ENCODE data around the gene H1-8.

Gene H1-8

DNA sequence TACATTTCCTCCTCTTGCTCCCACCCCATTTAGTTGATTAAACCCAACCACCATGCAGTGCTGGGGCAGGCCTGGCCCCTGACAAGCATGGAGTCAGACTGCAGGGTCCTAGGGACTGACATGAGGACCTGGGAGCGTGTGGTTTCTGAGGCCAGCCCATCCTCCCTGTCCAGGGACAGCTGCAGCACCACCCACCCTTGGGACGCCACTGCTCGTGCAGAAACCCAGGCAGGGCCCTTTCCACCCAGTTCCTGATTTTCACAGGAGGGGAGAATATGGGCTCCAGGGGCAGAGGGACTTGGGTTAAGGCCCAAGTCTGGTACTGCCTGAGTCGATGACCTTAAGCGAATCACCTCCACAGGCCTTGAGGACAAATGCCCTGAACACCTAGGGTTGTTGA is 39.8 kb downstream of the H1-8 start:
- Histone ChIP-seq H3K4me1 (ENCODE audit: control insufficient read depth, insufficient read depth, low read length) (no peaks in the 10 kb centered on the region), H3K9me3 (ENCODE audit: control insufficient read depth, insufficient read depth, low read length) (no peaks in the 10 kb centered on the region), H3K36me3 (ENCODE audit: control insufficient read depth, insufficient read depth, low read length) (peaks cover 18% of the 10 kb centered on the region), H3K4me3 (ENCODE audit: low read depth, low read length) (no peak overlapping the region), H3K27me3 (ENCODE audit: control insufficient read depth, insufficient read depth, low read length) (no peaks in the 10 kb centered on the region), H3K9ac (ENCODE audit: low read depth, low read length) (no peak overlapping the region)

- no peaks in the 10 kb centered on the region for H3K4me1 ChIP-seq (ENCODE audit: control insufficient read depth, insufficient read depth, low read length)
- H3K36me3 ChIP-seq (ENCODE audit: control insufficient read depth, insufficient read depth, low read length): peaks cover 18% of the 10 kb centered on the region
- no peak overlapping the region for H3K4me3 ChIP-seq (ENCODE audit: low read depth, low read length)
- H3K9ac ChIP-seq (ENCODE audit: low read depth, low read length): no peak overlapping the region
- H3K9me3 ChIP-seq (ENCODE audit: control insufficient read depth, insufficient read depth, low read length): no peaks in the 10 kb centered on the region
- H3K27me3 ChIP-seq (ENCODE audit: control insufficient read depth, insufficient read depth, low read length): no peaks in the 10 kb centered on the region
Measured at GRCh38 chr3:129583289-129583688, 40.3 kb downstream of the H1-8 start.

DNA sequence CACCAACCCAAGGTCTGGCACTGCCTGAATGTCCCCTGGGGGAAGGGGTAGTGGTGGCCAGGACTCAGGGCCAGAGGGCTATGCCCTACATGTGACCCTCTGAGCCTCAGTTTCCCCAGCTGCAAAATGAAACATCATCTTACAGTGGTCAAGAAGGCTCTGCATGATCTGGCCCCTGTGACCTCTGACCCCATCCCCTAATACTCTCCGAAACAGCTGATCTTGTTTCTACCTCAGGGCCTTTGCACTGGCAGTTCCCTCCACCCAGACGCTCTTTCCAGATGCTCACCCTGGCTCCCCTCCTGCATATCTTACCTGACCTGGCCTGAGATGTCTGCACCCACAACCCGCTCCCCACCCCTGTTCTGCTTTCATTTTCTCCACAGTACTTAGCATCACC is 41.7 kb downstream of the H1-8 start:
- Histone ChIP-seq H3K4me3 (ENCODE audit: low read depth, low read length) (no peak overlapping the region), H3K36me3 (ENCODE audit: control insufficient read depth, insufficient read depth, low read length) (peaks cover 16% of the 10 kb centered on the region), H3K9me3 (ENCODE audit: control insufficient read depth, insufficient read depth, low read length) (no peaks in the 10 kb centered on the region), H3K9ac (ENCODE audit: low read depth, low read length) (no peak overlapping the region), H3K4me1 (ENCODE audit: control insufficient read depth, insufficient read depth, low read length) (no peaks in the 10 kb centered on the region), H3K27me3 (ENCODE audit: control insufficient read depth, insufficient read depth, low read length) (no peaks in the 10 kb centered on the region)

- no peak overlapping the region for H3K9ac ChIP-seq (ENCODE audit: low read depth, low read length)
- H3K27me3 ChIP-seq (ENCODE audit: control insufficient read depth, insufficient read depth, low read length): no peaks in the 10 kb centered on the region
- no peaks in the 10 kb centered on the region for H3K9me3 ChIP-seq (ENCODE audit: control insufficient read depth, insufficient read depth, low read length)
- no peaks in the 10 kb centered on the region for H3K4me1 ChIP-seq (ENCODE audit: control insufficient read depth, insufficient read depth, low read length)
- H3K4me3 ChIP-seq (ENCODE audit: low read depth, low read length): no peak overlapping the region
- H3K36me3 ChIP-seq (ENCODE audit: control insufficient read depth, insufficient read depth, low read length): peaks cover 13% of the 10 kb centered on the region
Measured at GRCh38 chr3:129585949-129586657, 43.1 kb downstream of the H1-8 start.

DNA sequence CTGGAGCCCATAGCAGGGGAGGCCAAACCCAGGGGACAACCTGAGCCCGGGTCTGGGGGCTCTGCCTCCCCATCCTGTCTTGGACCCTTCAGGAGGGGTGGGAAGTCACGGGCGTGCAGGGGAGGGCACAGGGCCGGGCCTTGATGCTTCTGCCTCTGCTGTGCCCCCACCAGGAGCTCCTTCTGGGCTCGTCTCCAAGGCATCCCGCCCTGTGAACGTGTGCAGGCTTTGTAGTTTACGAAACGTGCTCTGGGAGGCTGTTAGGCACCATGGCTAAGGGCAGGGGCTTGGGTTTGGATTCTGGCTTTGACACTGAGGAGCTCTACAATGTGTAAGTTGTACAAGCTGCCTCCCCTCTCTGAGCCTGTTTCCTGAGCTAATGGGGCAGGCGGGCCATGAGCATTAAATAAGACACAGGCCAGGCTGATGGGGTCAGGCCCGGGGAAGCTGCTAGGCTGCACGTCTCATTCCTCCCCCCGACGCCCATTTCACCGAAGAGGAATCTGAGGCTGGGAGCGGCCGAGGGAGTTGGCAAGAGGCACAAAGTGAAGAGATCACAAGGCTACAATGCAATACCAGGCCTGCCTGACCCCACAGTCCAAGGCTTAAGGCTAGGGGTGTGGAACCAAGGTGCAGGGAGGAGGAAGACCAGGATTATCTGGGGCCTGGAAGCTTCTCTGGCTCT is 43.9 kb downstream of the H1-8 start:
- peaks cover 13% of the 10 kb centered on the region for H3K36me3 ChIP-seq (ENCODE audit: control insufficient read depth, insufficient read depth, low read length)
- H3K4me3 ChIP-seq (ENCODE audit: low read depth, low read length): no peak overlapping the region
- H3K4me1 ChIP-seq (ENCODE audit: control insufficient read depth, insufficient read depth, low read length): peaks cover 4% of the 10 kb centered on the region
- no peak overlapping the region for H3K9ac ChIP-seq (ENCODE audit: low read depth, low read length)
- no peaks in the 10 kb centered on the region for H3K27me3 ChIP-seq (ENCODE audit: control insufficient read depth, insufficient read depth, low read length)
- H3K9me3 ChIP-seq (ENCODE audit: control insufficient read depth, insufficient read depth, low read length): no peaks in the 10 kb centered on the region

- no peaks in the 10 kb centered on the region for H3K9me3 ChIP-seq (ENCODE audit: control insufficient read depth, insufficient read depth, low read length)
- H3K4me1 ChIP-seq (ENCODE audit: control insufficient read depth, insufficient read depth, low read length): peaks cover 7% of the 10 kb centered on the region
- peaks cover 13% of the 10 kb centered on the region for H3K36me3 ChIP-seq (ENCODE audit: control insufficient read depth, insufficient read depth, low read length)
- no peaks in the 10 kb centered on the region for H3K27me3 ChIP-seq (ENCODE audit: control insufficient read depth, insufficient read depth, low read length)
- no peak overlapping the region for H3K4me3 ChIP-seq (ENCODE audit: low read depth, low read length)
- no peak overlapping the region for H3K9ac ChIP-seq (ENCODE audit: low read depth, low read length)
Measured at GRCh38 chr3:129587566-129588210, 44.7 kb downstream of the H1-8 start.

- H3K4me1 ChIP-seq (ENCODE audit: control insufficient read depth, insufficient read depth, low read length): peaks cover 22% of the 10 kb centered on the region
- H3K4me3 ChIP-seq (ENCODE audit: low read depth, low read length): no peak overlapping the region
- H3K9me3 ChIP-seq (ENCODE audit: control insufficient read depth, insufficient read depth, low read length): no peaks in the 10 kb centered on the region
- no peaks in the 10 kb centered on the region for H3K27me3 ChIP-seq (ENCODE audit: control insufficient read depth, insufficient read depth, low read length)
- peaks cover 5% of the 10 kb centered on the region for H3K36me3 ChIP-seq (ENCODE audit: control insufficient read depth, insufficient read depth, low read length)
- no peak overlapping the region for H3K9ac ChIP-seq (ENCODE audit: low read depth, low read length)
Measured at GRCh38 chr3:129590215-129590614, 47.2 kb downstream of the H1-8 start.

GRCh38 chr3:129591932-129592331 is 49.0 kb downstream of the H1-8 start:
- H3K9ac ChIP-seq (ENCODE audit: low read depth, low read length): no peak overlapping the region
- H3K4me3 ChIP-seq (ENCODE audit: low read depth, low read length): no peak overlapping the region
- no peaks in the 10 kb centered on the region for H3K27me3 ChIP-seq (ENCODE audit: control insufficient read depth, insufficient read depth, low read length)
- no peaks in the 10 kb centered on the region for H3K9me3 ChIP-seq (ENCODE audit: control insufficient read depth, insufficient read depth, low read length)
- H3K36me3 ChIP-seq (ENCODE audit: control insufficient read depth, insufficient read depth, low read length): no peaks in the 10 kb centered on the region
- peaks cover 22% of the 10 kb centered on the region for H3K4me1 ChIP-seq (ENCODE audit: control insufficient read depth, insufficient read depth, low read length)

- Histone ChIP-seq H3K9me3 (ENCODE audit: control insufficient read depth, insufficient read depth, low read length) (no peaks in the 10 kb centered on the region), H3K36me3 (ENCODE audit: control insufficient read depth, insufficient read depth, low read length) (no peaks in the 10 kb centered on the region), H3K27me3 (ENCODE audit: control insufficient read depth, insufficient read depth, low read length) (no peaks in the 10 kb centered on the region), H3K9ac (ENCODE audit: low read depth, low read length) (no peak overlapping the region), H3K4me1 (ENCODE audit: control insufficient read depth, insufficient read depth, low read length) (peaks cover 22% of the 10 kb centered on the region), H3K4me3 (ENCODE audit: low read depth, low read length) (no peak overlapping the region)
Measured at GRCh38 chr3:129592381-129593131, 49.6 kb downstream of the H1-8 start.

DNA sequence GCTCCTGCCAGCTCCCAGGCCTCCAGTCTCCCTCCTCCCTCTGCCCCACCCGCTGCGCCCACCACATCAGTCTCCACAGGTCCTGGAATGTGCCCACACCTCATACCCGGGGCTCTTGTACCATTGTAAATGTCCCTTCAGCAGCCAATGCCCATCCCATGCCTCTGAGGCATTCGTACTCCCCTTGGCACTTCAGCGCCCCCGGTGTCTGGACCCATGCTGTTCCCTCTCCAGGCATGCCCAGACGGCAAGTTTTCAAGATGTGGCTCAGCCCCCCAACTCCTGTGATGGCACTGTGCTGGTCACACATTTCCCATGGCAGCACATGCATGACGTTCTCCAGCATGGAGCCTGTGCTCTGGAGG is 50.2 kb downstream of the H1-8 start:
- H3K9ac ChIP-seq (ENCODE audit: low read depth, low read length): no peak overlapping the region
- H3K4me3 ChIP-seq (ENCODE audit: low read depth, low read length): no peak overlapping the region
- H3K4me1 ChIP-seq (ENCODE audit: control insufficient read depth, insufficient read depth, low read length): peaks cover 22% of the 10 kb centered on the region

GRCh38 chr3:129593595-129594339 is 50.8 kb downstream of the H1-8 start:
- Histone ChIP-seq H3K4me1 (ENCODE audit: control insufficient read depth, insufficient read depth, low read length) (peaks cover 22% of the 10 kb centered on the region), H3K4me3 (ENCODE audit: low read depth, low read length) (no peak overlapping the region), H3K9me3 (ENCODE audit: control insufficient read depth, insufficient read depth, low read length) (no peaks in the 10 kb centered on the region), H3K36me3 (ENCODE audit: control insufficient read depth, insufficient read depth, low read length) (no peaks in the 10 kb centered on the region), H3K9ac (ENCODE audit: low read depth, low read length) (no peak overlapping the region), H3K27me3 (ENCODE audit: control insufficient read depth, insufficient read depth, low read length) (no peaks in the 10 kb centered on the region)

More for the DNA sequence above, 50.2 kb downstream of the H1-8 start:
- H3K9me3 ChIP-seq (ENCODE audit: control insufficient read depth, insufficient read depth, low read length): no peaks in the 10 kb centered on the region
- H3K36me3 ChIP-seq (ENCODE audit: control insufficient read depth, insufficient read depth, low read length): no peaks in the 10 kb centered on the region
- no peaks in the 10 kb centered on the region for H3K27me3 ChIP-seq (ENCODE audit: control insufficient read depth, insufficient read depth, low read length)

Data from iPS-15b (cell line).